HCT116 (cell line): ENCODE data around the gene PTGIS. TPM values are rescaled to one million over a fixed set of nuclear protein-coding genes. Genes with fewer than 3 reads are reported as not detected.

Experiments
- ATAC-seq: fragments of 200-7000 bp; cut with Tn5 transposase; 2 replicates; pipeline ENCODE4 v1.9.1; 2020; ENCODE audit warnings: mild to moderate bottlenecking, moderate library complexity
- BruUV-seq: library from RNA; stranded (reverse); fragments of 400-500 nt; replicated peaks from 2 replicates; lab custom pipeline; 2021; lab: Mats Ljungman, UMichigan
- CTCF ChIA-PET: fragments of 300-600 bp; sonication (Branson Sonifier 250); formaldehyde crosslinking; loops from one replicate; lab custom pipeline; 2021; ENCODE audit warnings: antibody characterized with exemption; lab: Charles Lee
- POLR2A ChIA-PET: fragments of 300-600, 350-600 bp; sonication (Branson Sonifier 250); formaldehyde crosslinking; loops from one replicate; lab custom pipeline; 2021; ENCODE audit warnings: antibody characterized with exemption; lab: Charles Lee
- RAD21 ChIA-PET, 2 experiments: fragments of 300-600 bp; sonication (Branson Sonifier 250); formaldehyde crosslinking; loops; one replicate each; lab custom pipeline; 2023; ENCODE audit warnings: low total read pairs in 2 of 2; ENCODE audit not compliant: uncharacterized antibody in 2 of 2, unreplicated experiment in 2 of 2, low non-redundant PET in 1 of 2; lab: Charles Lee
- DNase-seq: peaks from one replicate; pipeline ENCODE4 v3.0.0-alpha.2; 2010; ENCODE audit warnings: low read depth, low spot score
- H2AFZ ChIP-seq: fragments of 200-600 bp; shearing (Covaris generic), sonication (generic); 2 replicates; pipeline ENCODE4 v1.6.1; 2017; ENCODE audit warnings: low read depth, mixed run types, mixed read lengths, antibody characterized with exemption, low read length; ENCODE audit not compliant: poor library complexity, severe bottlenecking
- H3K27ac ChIP-seq: 2 replicates; pipeline ENCODE4 v1.5.1; 2012; ENCODE audit warnings: low read depth, low read length
- H3K27me3 ChIP-seq: fragments of 200-600 bp; sonication (generic); 2 replicates; pipeline ENCODE4 v1.6.1; 2016; ENCODE audit warnings: mixed run types, low read length, mixed read lengths; ENCODE audit not compliant: insufficient read depth
- H3K36me3 ChIP-seq, 2 experiments: fragments of 200-500 bp in 1 of 2; fragments of 200-600 bp in 1 of 2; sonication (Bioruptor generic) in 1 of 2; sonication (generic) in 1 of 2; 2 replicates each; pipeline versions ENCODE4 v1.5.1 to v1.6.1; 2014 to 2016; ENCODE audit warnings: low read length in 2 of 2, inconsistent platforms in 1 of 2, mixed read lengths in 1 of 2, mixed run types in 1 of 2; ENCODE audit not compliant: insufficient read depth in 2 of 2, control insufficient read depth in 1 of 2
- H3K4me1 ChIP-seq, 2 experiments: fragments of 200-600 bp in 1 of 2; sonication (generic) in 1 of 2; 2 replicates each; pipeline versions ENCODE4 v1.5.1 to v1.6.1; 2012 to 2017; ENCODE audit warnings: low read length in 2 of 2, inconsistent platforms in 1 of 2, mild to moderate bottlenecking in 1 of 2, mixed read lengths in 1 of 2, mixed run types in 1 of 2, moderate library complexity in 1 of 2; ENCODE audit not compliant: insufficient read depth in 2 of 2, control insufficient read depth in 1 of 2
- H3K4me2 ChIP-seq: fragments of 200-600 bp; sonication (generic); 2 replicates; pipeline ENCODE4 v1.6.1; 2017; ENCODE audit warnings: mixed run types, low read length, mixed read lengths
- H3K4me3 ChIP-seq, 2 experiments: fragments of 200-600 bp in 1 of 2; sonication (generic) in 1 of 2; replicated peaks in 1 of 2; 2 replicates each; pipeline ENCODE4 v1.5.1; 2011 to 2016; ENCODE audit warnings: low read length in 2 of 2, control low read depth in 1 of 2, low read depth in 1 of 2, mild to moderate bottlenecking in 1 of 2, mixed read lengths in 1 of 2, mixed run types in 1 of 2
- H3K79me2 ChIP-seq: fragments of 200-600 bp; sonication (generic); 2 replicates; pipeline ENCODE4 v1.6.1; 2017; ENCODE audit warnings: mild to moderate bottlenecking, mixed run types, low read length, moderate library complexity, mixed read lengths; ENCODE audit not compliant: insufficient read depth
- H3K9ac ChIP-seq: fragments of 200-600 bp; sonication (generic); 2 replicates; pipeline ENCODE4 v1.6.1; 2016; ENCODE audit warnings: low read length, mixed read lengths
- H3K9me2 ChIP-seq: fragments of 200-600 bp; sonication (generic), shearing (Covaris generic); 2 replicates; pipeline ENCODE4 v1.6.1; 2017; ENCODE audit warnings: mixed run types, mild to moderate bottlenecking, moderate library complexity; ENCODE audit not compliant: insufficient read depth
- H3K9me3 ChIP-seq, 2 experiments: fragments of 200-500 bp in 1 of 2; fragments of 200-600 bp in 1 of 2; sonication (Bioruptor generic) in 1 of 2; sonication (generic) in 1 of 2; 2 replicates each; pipeline ENCODE4 v1.6.1; 2014 to 2017; ENCODE audit warnings: low read length in 2 of 2, mixed read lengths in 2 of 2, inconsistent platforms in 1 of 2, low read depth in 1 of 2, mild to moderate bottlenecking in 1 of 2, mixed run types in 1 of 2, moderate library complexity in 1 of 2; ENCODE audit not compliant: control insufficient read depth in 1 of 2, insufficient read depth in 1 of 2
- H4K20me1 ChIP-seq: fragments of 200-600 bp; sonication (generic), shearing (Covaris generic); 2 replicates; pipeline ENCODE4 v1.6.1; 2017; ENCODE audit warnings: mixed run types, mild to moderate bottlenecking, moderate library complexity; ENCODE audit not compliant: insufficient read depth
- CBX3 ChIP-seq: IDR thresholded peaks from 2 replicates; pipeline ENCODE4 v1.6.1; 2012; ENCODE audit warnings: low read depth
- EZH2phosphoT487 ChIP-seq: fragments of 200-600 bp; IDR thresholded peaks from 2 replicates; pipeline ENCODE4 v1.6.1; 2018; ENCODE audit warnings: antibody characterized with exemption, borderline replicate concordance
- JUND ChIP-seq: IDR thresholded peaks from 2 replicates; pipeline ENCODE4 v1.6.1; 2012
- POLR2AphosphoS5 ChIP-seq: IDR thresholded peaks from 2 replicates; pipeline ENCODE4 v1.6.1; 2011; ENCODE audit warnings: mild to moderate bottlenecking, low read depth, low read length, moderate library complexity
- SIN3A ChIP-seq: IDR thresholded peaks from 2 replicates; pipeline ENCODE4 v1.6.1; 2012; ENCODE audit warnings: low read depth
- SRF ChIP-seq: IDR thresholded peaks from 2 replicates; pipeline ENCODE4 v1.6.1; 2012; ENCODE audit warnings: low read depth
- TCF7L2 ChIP-seq: IDR thresholded peaks from 2 replicates; pipeline ENCODE4 v1.7.0; 2011; ENCODE audit warnings: borderline replicate concordance, inconsistent platforms; ENCODE audit not compliant: insufficient read depth, insufficient read length; ENCODE audit errors: extremely low read depth
- YY1 ChIP-seq: IDR thresholded peaks from 2 replicates; pipeline ENCODE4 v1.6.1; 2011; ENCODE audit warnings: low read length, low read depth, moderate library complexity, mild to moderate bottlenecking; ENCODE audit not compliant: insufficient replicate concordance; ENCODE audit errors: extremely low read depth
- ZFX ChIP-seq: fragments of 450-650 bp; IDR thresholded peaks from 2 replicates; pipeline ENCODE4 v1.6.1; 2017
- ZNF274 ChIP-seq: fragments of 200-500 bp; sonication (Bioruptor generic); IDR thresholded peaks from 2 replicates; pipeline ENCODE4 v1.6.1; 2014; ENCODE audit warnings: mild to moderate bottlenecking, low read depth, low read length, inconsistent platforms
- intact Hi-C: fragments of 100-400 bp; cut with micrococcal nuclease; formaldehyde crosslinking; loops from 2 replicates; pipeline ENCODE4 v1.10.0; 2022
- total RNA-seq: library from RNA; stranded (reverse); gene quantifications from one replicate; pipeline ENCODE4 v1.2.1, GENCODE V29; 2021; ENCODE audit not compliant: unreplicated experiment
- TF ChIP-seq, protein P1 (sequence below): IDR thresholded peaks from 2 replicates; pipeline ENCODE4 v1.6.1; 2011; ENCODE audit warnings: mild to moderate bottlenecking, low read length, moderate library complexity; ENCODE audit not compliant: insufficient replicate concordance; ENCODE audit errors: extremely low read depth

PTGIS gene
- total RNA-seq, 1 experiment from 2014 or later: 0.25 TPM

DNA sequence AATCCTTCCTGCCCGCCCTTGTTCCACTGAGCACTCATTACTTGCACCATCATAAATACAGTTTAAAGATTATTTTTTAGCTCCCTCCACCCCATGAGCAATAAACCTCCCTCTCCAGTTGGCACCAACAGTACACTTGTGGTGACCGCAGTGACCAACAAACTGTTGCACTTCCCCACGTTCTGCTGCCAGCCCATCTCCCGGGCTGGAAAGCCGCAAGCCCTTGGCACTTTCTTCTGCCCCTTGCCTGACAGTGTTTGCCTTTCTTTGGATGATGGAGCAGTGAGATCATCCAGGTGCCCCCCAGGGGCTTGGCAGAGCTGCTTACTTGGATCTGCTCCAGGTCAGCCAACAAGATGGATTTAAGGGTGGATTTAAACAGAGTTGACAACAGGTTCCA, 107.0 kb downstream of the PTGIS start:
- Histone ChIP-seq H3K9me2 (no peaks in the 10 kb centered on the region), H3K9ac (no peak overlapping the region), H3K4me3 (no peak overlapping the region), H3K27ac (no peak overlapping the region), H3K4me1 (no peaks in the 10 kb centered on the region), H3K27me3 (0 out of 2 replicates have a peak, but pooled peaks cover 5% of the 10 kb centered on the region), H3K9me3 (no peaks in the 10 kb centered on the region), H3K4me2 (no peak overlapping the region), H3K79me2 (no peaks in the 10 kb centered on the region), H2AFZ (no peak overlapping the region), H3K36me3 (no peaks in the 10 kb centered on the region), H4K20me1 (no peaks in the 10 kb centered on the region)
- ATAC-seq: no peak
- POLR2A ChIA-PET: no interaction called here
- BruUV-seq: no TSS peak
- RAD21 ChIA-PET: no interaction called here
- no peak for DNase-seq
- CTCF ChIA-PET: no interaction called here
- intact Hi-C loops: no loop called here
- TF ChIP-seq TCF7L2 (no peak), YY1 (no peak), EZH2phosphoT487 (no peak), POLR2AphosphoS5 (no peak), CBX3 (no peak), SIN3A (no peak), JUND (no peak), ZFX (no peak), SRF (no peak), ZNF274 (no peak)
- TF ChIP-seq, protein P1, sequence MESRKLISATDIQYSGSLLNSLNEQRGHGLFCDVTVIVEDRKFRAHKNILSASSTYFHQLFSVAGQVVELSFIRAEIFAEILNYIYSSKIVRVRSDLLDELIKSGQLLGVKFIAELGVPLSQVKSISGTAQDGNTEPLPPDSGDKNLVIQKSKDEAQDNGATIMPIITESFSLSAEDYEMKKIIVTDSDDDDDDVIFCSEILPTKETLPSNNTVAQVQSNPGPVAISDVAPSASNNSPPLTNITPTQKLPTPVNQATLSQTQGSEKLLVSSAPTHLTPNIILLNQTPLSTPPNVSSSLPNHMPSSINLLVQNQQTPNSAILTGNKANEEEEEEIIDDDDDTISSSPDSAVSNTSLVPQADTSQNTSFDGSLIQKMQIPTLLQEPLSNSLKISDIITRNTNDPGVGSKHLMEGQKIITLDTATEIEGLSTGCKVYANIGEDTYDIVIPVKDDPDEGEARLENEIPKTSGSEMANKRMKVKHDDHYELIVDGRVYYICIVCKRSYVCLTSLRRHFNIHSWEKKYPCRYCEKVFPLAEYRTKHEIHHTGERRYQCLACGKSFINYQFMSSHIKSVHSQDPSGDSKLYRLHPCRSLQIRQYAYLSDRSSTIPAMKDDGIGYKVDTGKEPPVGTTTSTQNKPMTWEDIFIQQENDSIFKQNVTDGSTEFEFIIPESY: no peak
